Muscle layer of colon (tissue), 2 donors: ENCODE results near the gene SMC1B.
"Not testable (repeated sequence)": the region's sequence is repeated elsewhere in the genome, so short reads cannot be mapped to it uniquely, and the experiment has no call there.

Experiments used
- H3K27ac ChIP-seq: one replicate; pipeline ENCODE4 v1.7.0; 2013; ENCODE audit warnings: low read depth, mild to moderate bottlenecking, low read length, moderate library complexity
- H3K27me3 ChIP-seq, 2 donors: one replicate each; pipeline ENCODE4 v1.7.0; 2013; ENCODE audit warnings: low read length in 2 of 2, mild to moderate bottlenecking in 2 of 2; ENCODE audit not compliant: insufficient read depth in 2 of 2, control insufficient read depth in 1 of 2
- H3K36me3 ChIP-seq: one replicate; pipeline ENCODE4 v1.7.0; 2013; ENCODE audit warnings: mild to moderate bottlenecking, low read length; ENCODE audit not compliant: insufficient read depth
- H3K4me1 ChIP-seq: one replicate; pipeline ENCODE4 v1.7.0; 2013; ENCODE audit warnings: mild to moderate bottlenecking, low read length; ENCODE audit not compliant: insufficient read depth
- H3K4me3 ChIP-seq, 2 donors: one replicate each; pipeline ENCODE4 v1.7.0; 2013; ENCODE audit warnings: low read length in 2 of 2, low read depth in 1 of 2, mild to moderate bottlenecking in 1 of 2, moderate library complexity in 1 of 2
- H3K9ac ChIP-seq: one replicate; pipeline ENCODE4 v1.7.0; 2013; ENCODE audit warnings: low read length
- H3K9me3 ChIP-seq: one replicate; pipeline ENCODE4 v1.7.0; 2013; ENCODE audit warnings: mild to moderate bottlenecking, low read length
- donor health status: abdominal sarcoma.
- donor health status: Adenocarcinoma of cecum.

The SMC1B gene

GRCh38 chr22:45359627-45360026 lies 53.8 kb downstream of the SMC1B start:
- H3K4me3 ChIP-seq: no peak overlapping the region
- no peak overlapping the region for H3K27ac ChIP-seq
- no peaks in the 10 kb centered on the region for H3K36me3 ChIP-seq
- no peaks in the 10 kb centered on the region for H3K9me3 ChIP-seq
- H3K27me3 ChIP-seq: no peaks in the 10 kb centered on the region
- no peaks in the 10 kb centered on the region for H3K4me1 ChIP-seq
- H3K9ac ChIP-seq: no peak overlapping the region

DNA sequence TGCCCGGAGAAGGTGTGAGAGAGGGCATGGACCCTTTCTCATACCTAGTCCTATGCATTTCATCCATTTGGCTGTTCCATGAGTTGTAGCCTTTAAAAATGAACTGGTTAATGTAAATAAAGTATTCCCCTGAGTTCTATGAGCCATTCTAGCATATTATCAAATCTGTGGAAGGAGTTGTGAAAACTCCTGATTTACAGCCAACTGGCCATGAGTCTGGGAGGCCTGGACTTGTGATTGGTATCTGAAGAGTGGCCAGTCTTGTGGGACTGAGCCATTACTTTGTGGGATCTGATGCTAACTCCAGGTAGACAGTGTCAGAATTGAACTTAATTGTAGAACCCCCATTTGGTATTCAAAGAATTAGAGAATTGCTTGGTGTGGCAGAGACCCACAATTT lies 55.3 kb downstream of the SMC1B start:
- H3K9ac ChIP-seq: no peak overlapping the region
- no peaks in the 10 kb centered on the region for H3K4me1 ChIP-seq

GRCh38 chr22:45357490-45357889 lies 55.9 kb downstream of the SMC1B start:
- Histone ChIP-seq H3K9me3 (no peaks in the 10 kb centered on the region), H3K9ac (no peak overlapping the region), H3K4me1 (no peaks in the 10 kb centered on the region), H3K27ac (no peak overlapping the region), H3K27me3 (no peaks in the 10 kb centered on the region), H3K36me3 (no peaks in the 10 kb centered on the region), H3K4me3 (no peak overlapping the region)

More for the DNA sequence above, 55.3 kb downstream of the SMC1B start:
- H3K36me3 ChIP-seq: no peaks in the 10 kb centered on the region
- no peak overlapping the region for H3K27ac ChIP-seq
- H3K9me3 ChIP-seq: no peaks in the 10 kb centered on the region
- no peaks in the 10 kb centered on the region for H3K27me3 ChIP-seq
- H3K4me3 ChIP-seq: no peak overlapping the region

DNA sequence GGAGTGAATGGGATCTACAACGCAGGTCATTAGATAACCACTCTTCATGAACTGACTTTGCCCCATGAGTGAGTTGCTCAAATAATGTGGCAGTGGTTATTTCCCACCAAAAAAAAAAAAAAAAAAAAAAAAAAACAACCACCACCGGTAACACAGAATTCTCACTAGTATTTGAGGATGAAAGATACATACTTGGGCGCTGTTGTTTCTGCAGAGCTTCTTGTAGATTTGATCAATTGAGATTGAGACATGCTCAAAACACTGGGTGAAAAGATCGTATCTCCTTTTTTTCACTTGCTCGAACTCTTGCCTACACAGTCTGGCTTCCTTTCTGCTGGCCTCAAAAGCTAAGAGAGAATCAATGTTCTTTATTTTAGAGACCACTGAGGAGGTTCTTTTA lies 59.6 kb downstream of the SMC1B start:
- H3K9me3 ChIP-seq: no peaks in the 10 kb centered on the region
- no peaks in the 10 kb centered on the region for H3K27me3 ChIP-seq

GRCh38 chr22:45352757-45353156 lies 60.6 kb downstream of the SMC1B start:
- not testable (repeated sequence) for H3K27me3 ChIP-seq, H3K27ac ChIP-seq, H3K4me1 ChIP-seq, H3K4me3 ChIP-seq, H3K9ac ChIP-seq, H3K9me3 ChIP-seq, H3K36me3 ChIP-seq

More for the DNA sequence above, 59.6 kb downstream of the SMC1B start:
- H3K27ac ChIP-seq: no peak overlapping the region
- no peaks in the 10 kb centered on the region for H3K36me3 ChIP-seq
- no peak overlapping the region for H3K9ac ChIP-seq
- H3K4me1 ChIP-seq: no peaks in the 10 kb centered on the region
- H3K4me3 ChIP-seq: no peak overlapping the region

GRCh38 chr22:45351956-45352355 lies 61.4 kb downstream of the SMC1B start:
- H3K4me3 ChIP-seq: no peak overlapping the region
- no peaks in the 10 kb centered on the region for H3K27me3 ChIP-seq
- no peaks in the 10 kb centered on the region for H3K36me3 ChIP-seq
- H3K9me3 ChIP-seq: no peaks in the 10 kb centered on the region
- no peak overlapping the region for H3K9ac ChIP-seq
- no peak overlapping the region for H3K27ac ChIP-seq
- H3K4me1 ChIP-seq: no peaks in the 10 kb centered on the region

DNA sequence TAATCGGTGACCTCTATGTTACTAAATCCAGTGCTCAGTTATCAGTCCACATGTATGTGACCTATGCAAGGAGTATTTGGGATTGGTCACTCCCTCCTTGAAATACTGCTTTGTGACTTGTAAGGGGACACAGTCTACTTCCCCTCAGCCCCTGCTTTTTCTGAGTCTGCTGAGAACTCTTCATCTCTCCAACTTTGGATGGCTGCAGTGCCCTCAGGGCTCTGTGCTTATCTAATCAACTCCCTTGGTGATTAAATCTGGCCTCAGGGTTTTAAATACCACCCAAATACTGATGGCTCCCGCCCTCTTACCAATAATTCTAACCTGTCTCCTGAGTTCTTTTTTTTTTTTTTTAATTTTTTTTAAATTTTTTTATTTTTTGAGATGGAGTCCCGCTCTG lies 63.5 kb downstream of the SMC1B start:
- peaks cover 4% of the 10 kb centered on the region for H3K36me3 ChIP-seq
- H3K4me1 ChIP-seq: no peaks in the 10 kb centered on the region
- no peak overlapping the region for H3K9ac ChIP-seq
- no peak overlapping the region for H3K4me3 ChIP-seq
- H3K27me3 ChIP-seq: no peaks in the 10 kb centered on the region
- H3K9me3 ChIP-seq: no peaks in the 10 kb centered on the region
- H3K27ac ChIP-seq: no peak overlapping the region

DNA sequence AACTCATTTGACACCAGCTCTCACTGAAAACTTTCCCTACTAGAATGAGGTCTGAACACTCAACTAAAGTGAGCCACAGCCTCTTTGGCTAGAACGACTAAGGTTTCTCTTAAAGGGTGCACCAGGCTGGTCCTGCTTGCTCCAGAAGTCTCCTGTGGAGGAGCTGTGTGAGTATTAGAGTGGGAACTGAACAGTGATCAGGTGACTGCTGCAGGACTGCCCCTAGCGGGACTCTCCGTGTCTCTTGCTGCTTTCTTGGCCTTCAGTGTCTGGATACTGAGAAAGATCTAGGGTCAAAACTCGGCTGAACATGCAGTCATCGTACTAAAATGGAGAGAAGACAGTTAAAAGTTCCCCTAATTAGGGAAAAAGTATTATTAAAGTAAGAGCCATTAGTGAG lies 69.1 kb downstream of the SMC1B start:
- H3K4me3 ChIP-seq: no peak overlapping the region
- no peak overlapping the region for H3K9ac ChIP-seq
- no peaks in the 10 kb centered on the region for H3K4me1 ChIP-seq
- no peaks in the 10 kb centered on the region for H3K27me3 ChIP-seq
- no peaks in the 10 kb centered on the region for H3K9me3 ChIP-seq
- no peak overlapping the region for H3K27ac ChIP-seq
- peaks cover 25% of the 10 kb centered on the region for H3K36me3 ChIP-seq

DNA sequence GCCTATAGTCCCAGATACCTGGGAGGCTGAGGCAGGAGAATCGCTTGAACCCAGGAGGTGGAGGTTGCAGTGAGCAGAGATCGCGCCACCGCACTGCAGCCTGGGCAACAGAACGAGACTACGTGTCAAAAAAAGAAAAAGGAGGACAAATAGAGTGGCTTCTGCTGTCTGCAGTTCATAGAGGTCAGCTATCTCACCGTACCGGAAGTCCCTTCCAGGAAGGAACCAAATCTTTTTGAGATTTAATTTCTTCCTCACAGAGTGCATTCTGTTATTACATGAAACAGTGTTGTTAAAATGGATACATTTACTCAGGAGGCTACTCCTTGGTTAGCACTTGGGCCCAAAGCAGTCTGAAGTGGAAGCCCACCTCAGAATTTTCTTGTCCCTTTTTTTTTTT lies 70.3 kb downstream of the SMC1B start:
- Histone ChIP-seq H3K9me3 (no peaks in the 10 kb centered on the region), H3K27ac (no peak overlapping the region), H3K27me3 (no peaks in the 10 kb centered on the region), H3K4me3 (no peak overlapping the region), H3K9ac (no peak overlapping the region), H3K4me1 (no peaks in the 10 kb centered on the region), H3K36me3 (peaks cover 25% of the 10 kb centered on the region)

GRCh38 chr22:45341498-45341897 lies 71.9 kb downstream of the SMC1B start:
- Histone ChIP-seq H3K9ac (no peak overlapping the region), H3K9me3 (no peaks in the 10 kb centered on the region), H3K36me3 (peaks cover 28% of the 10 kb centered on the region), H3K27me3 (no peaks in the 10 kb centered on the region), H3K4me1 (peaks cover 12% of the 10 kb centered on the region), H3K27ac (no peak overlapping the region), H3K4me3 (no peak overlapping the region)

DNA sequence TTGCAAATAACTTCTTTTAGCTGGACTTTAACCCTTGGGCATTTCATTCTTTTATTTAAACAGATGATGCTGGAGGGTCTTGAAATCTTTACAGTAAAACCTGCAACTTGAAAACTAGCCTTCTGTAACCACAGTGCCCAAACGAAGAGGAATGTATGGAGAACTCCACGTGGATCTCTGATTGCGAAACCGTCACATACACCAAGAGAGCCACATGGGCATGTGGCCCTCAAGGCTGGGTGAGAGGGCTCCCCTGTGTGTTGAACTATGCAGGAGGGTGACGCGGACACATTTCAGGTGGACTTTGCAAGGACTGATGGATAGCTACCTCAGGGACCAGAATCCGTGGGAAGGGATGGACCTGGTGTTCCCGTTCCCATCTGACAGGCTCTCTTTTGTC lies 73.1 kb downstream of the SMC1B start:
- H3K36me3 ChIP-seq: peaks cover 35% of the 10 kb centered on the region
- no peak overlapping the region for H3K4me3 ChIP-seq
- H3K9ac ChIP-seq: no peak overlapping the region
- H3K9me3 ChIP-seq: no peaks in the 10 kb centered on the region
- no peaks in the 10 kb centered on the region for H3K27me3 ChIP-seq
- peaks cover 18% of the 10 kb centered on the region for H3K4me1 ChIP-seq
- no peak overlapping the region for H3K27ac ChIP-seq

DNA sequence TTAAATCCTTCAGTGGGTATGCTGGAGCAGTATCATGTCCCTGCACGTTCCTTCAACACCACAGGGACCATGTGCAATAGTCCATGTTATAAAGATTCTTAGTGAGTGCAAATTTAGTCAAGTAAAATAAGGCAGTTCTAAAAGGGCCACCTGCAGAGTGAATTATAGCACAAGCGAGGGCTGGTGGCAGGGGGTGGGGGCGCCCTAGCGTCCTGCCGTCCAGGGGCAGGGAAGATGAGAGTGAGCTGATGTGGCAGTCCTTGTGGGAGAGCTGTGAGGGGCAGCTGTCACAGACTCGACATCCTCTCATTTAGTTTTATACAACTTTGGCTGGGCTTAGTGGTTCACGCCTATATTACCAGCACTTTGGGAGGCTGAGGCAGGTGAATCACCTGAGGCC lies 74.6 kb downstream of the SMC1B start:
- no peak overlapping the region for H3K9ac ChIP-seq
- H3K4me1 ChIP-seq: peaks cover 18% of the 10 kb centered on the region
- H3K27ac ChIP-seq: no peak overlapping the region
- H3K9me3 ChIP-seq: no peaks in the 10 kb centered on the region
- H3K36me3 ChIP-seq: peaks cover 38% of the 10 kb centered on the region
- no peak overlapping the region for H3K4me3 ChIP-seq
- H3K27me3 ChIP-seq: no peaks in the 10 kb centered on the region
